Prostate gland (tissue), 2 donors: ENCODE measurements around the gene PKNOX2.

Experiments used
- POLR2A ChIP-seq: fragments of 450-650 bp; IDR thresholded peaks from one replicate; pipeline ENCODE4 v1.6.1; 2016; ENCODE audit warnings: antibody characterized with exemption, mild to moderate bottlenecking
- POLR2AphosphoS5 ChIP-seq: sonication (generic); formaldehyde crosslinking; IDR thresholded peaks from one replicate; pipeline ENCODE4 v1.6.1; 2017; ENCODE audit warnings: antibody characterized with exemption
- TF ChIP-seq, protein P1 (sequence below), 4 experiments: fragments of 200-600 bp in 2 of 4; fragments of 450-650 bp in 2 of 4; sonication (generic) in 2 of 4; IDR thresholded peaks; 1 replicate in 3 of 4; 2 replicates in 1 of 4; pipeline ENCODE4 v1.5.1; 2016 to 2019; ENCODE audit warnings: antibody characterized with exemption in 4 of 4, mild to moderate bottlenecking in 2 of 4, moderate library complexity in 2 of 4

DNA sequence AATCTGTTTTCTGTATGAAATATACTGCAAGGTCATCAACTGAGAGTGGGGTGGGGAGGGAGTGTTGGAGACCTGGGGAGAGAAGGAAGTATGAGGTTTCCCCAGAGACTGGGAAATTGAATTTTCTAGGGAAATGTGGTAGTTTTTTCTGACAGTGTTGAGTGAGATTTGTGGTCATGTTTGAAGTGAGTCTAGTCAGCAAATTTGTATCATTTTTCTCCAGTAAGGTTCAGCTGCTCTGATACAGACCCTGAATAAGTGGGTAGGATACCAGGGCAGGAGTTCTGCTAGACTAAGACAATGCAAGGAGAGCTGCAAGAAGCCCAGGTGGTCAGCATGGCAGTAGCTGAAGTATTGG, 112.0 kb downstream of the PKNOX2 start:
- TF ChIP-seq, protein P1, sequence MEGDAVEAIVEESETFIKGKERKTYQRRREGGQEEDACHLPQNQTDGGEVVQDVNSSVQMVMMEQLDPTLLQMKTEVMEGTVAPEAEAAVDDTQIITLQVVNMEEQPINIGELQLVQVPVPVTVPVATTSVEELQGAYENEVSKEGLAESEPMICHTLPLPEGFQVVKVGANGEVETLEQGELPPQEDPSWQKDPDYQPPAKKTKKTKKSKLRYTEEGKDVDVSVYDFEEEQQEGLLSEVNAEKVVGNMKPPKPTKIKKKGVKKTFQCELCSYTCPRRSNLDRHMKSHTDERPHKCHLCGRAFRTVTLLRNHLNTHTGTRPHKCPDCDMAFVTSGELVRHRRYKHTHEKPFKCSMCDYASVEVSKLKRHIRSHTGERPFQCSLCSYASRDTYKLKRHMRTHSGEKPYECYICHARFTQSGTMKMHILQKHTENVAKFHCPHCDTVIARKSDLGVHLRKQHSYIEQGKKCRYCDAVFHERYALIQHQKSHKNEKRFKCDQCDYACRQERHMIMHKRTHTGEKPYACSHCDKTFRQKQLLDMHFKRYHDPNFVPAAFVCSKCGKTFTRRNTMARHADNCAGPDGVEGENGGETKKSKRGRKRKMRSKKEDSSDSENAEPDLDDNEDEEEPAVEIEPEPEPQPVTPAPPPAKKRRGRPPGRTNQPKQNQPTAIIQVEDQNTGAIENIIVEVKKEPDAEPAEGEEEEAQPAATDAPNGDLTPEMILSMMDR (IDR thresholded peaks at IDR 0.05) = no peak
- TF ChIP-seq POLR2A (no peak), POLR2AphosphoS5 (no peak)
